HG02678 (cell line): ENCODE measurements around the gene HSPB9.

Source experiments
- ATAC-seq: cut with Tn5 transposase; IDR thresholded peaks from one replicate; pipeline ENCODE4 v1.9.1; 2021; ENCODE audit warnings: mild to moderate bottlenecking, moderate library complexity; ENCODE audit not compliant: unreplicated experiment

Gene HSPB9

DNA sequence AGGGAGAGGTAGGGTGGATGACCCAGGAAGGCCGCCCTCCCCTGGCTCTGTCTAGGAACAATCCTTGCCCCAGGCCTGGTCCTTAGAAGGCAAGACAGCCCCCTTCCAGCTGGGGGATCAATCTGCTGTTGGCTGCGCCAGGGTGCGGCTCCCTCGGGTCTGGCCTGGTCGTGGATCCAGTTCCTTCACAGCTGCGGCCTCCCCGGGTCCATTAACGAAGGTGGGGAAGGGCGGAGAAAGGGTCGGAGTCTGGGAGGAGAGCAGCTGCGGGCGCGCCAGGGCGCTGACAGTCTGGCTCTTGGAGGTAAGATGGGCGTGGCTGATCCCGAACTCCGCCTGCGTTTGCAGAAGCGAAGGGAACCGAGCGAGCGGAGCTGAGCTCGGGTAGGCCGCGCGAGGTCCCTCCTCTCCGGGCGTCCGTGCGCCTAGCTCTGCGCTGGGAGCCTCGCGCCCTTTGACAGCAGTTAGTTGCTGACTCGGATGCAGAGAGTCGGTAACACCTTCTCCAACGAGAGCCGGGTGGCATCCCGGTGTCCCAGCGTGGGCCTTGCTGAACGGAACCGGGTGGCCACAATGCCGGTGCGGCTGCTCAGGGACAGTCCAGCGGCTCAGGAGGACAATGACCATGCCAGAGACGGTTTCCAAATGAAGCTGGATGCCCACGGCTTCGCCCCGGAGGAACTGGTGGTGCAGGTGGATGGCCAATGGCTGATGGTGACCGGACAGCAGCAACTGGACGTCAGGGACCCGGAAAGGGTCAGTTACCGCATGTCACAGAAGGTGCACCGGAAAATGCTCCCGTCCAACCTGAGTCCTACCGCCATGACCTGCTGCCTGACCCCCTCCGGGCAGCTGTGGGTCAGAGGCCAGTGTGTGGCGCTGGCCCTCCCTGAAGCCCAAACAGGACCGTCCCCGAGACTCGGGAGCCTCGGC, at the start of gene HSPB9:
TSS of gene HSPB9 (plus strand) at position 434 of the 933 bp plus-strand sequence. CDS start at position 481, 47 bp downstream.
- ATAC-seq, result no peak

DNA sequence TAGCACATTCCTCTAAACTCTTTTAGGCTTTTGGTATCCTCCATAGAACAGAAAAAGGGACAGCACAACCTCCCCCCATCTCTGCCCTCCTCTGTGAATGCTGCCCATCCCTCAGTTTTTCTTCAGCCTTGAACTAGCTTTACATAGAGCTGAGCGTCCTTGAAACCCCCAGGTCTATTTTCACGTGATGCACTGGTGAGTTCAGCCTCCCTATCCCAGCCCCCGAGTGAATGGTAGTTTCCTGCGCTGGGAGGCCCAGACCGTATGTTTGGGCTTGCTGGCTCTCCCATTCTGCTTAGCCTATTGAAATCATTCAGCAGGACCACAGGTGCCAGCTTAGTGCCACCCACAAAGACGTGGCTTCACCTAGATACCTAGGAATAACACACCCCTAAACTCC, 46.8 kb upstream of the HSPB9 start:
- ATAC-seq, result no peak

- no peak for ATAC-seq
Measured at GRCh38 chr17:42076797-42077559, 45.6 kb upstream of the HSPB9 start.

- no peak for ATAC-seq
Measured at GRCh38 chr17:42077755-42078154, 44.8 kb upstream of the HSPB9 start.

- ATAC-seq, result no peak
Measured at GRCh38 chr17:42078396-42079043, 44.1 kb upstream of the HSPB9 start.

GRCh38 chr17:42079541-42079940, 43.1 kb upstream of the HSPB9 start:
- ATAC-seq, result no peak

- ATAC-seq, result no peak
Measured at GRCh38 chr17:42081516-42082129, 41.0 kb upstream of the HSPB9 start.

DNA sequence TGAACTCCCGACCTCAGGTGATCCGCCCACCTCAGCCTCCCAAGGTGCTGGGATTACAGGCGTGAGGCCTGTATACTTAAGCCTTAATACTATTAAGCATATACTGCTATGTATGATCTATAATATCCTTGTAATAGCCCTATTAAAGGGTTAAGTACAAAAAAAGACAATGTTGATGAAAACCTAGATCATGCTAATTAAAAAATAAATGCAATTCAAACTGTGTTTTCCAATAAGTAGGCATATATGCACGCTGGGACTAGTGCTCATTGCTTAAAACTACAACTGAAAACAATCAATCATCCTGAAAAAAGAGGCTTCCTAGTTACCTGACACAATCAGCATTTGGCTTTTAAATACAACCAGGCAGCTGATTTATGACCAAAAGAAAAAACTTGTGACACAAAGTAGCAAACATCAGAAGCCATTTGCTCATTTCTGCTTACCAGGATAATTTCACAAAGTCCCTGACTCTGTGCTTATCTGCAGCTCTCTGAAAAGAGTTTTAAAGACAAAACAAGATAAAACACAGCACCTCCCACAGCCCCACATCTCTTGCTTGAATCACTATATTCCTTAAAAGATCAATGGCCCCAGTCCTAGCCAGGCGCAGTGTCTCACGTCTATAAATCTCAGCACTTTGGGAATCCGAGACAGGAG, 35.4 kb upstream of the HSPB9 start:
- ATAC-seq, result no peak

GRCh38 chr17:42087736-42088705, 34.6 kb upstream of the HSPB9 start:
- ATAC-seq, result no peak

GRCh38 chr17:42088736-42089135, 33.9 kb upstream of the HSPB9 start:
- ATAC-seq, result no peak

GRCh38 chr17:42090964-42091790, 31.4 kb upstream of the HSPB9 start:
- no peak for ATAC-seq

DNA sequence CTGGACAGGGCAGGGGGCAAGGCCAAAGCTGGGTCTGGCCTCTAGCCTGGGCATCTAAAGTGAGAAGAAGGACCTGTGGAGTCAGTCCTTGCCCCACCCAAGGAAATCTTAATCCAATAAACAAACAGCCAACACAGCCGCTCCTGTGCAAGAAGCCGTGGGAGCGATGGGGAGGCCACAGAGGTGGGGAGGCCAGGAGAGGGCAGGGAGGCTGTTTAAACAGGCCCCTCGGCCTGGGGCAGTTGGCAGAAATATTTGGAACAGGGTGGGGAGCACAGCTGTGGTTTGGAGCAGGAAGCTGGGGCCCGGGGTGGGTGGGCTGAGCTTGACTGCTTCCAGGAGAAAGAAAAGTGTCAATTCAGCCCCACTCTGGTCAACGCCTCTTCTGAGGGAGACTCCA, 29.7 kb upstream of the HSPB9 start:
- ATAC-seq, result no peak

DNA sequence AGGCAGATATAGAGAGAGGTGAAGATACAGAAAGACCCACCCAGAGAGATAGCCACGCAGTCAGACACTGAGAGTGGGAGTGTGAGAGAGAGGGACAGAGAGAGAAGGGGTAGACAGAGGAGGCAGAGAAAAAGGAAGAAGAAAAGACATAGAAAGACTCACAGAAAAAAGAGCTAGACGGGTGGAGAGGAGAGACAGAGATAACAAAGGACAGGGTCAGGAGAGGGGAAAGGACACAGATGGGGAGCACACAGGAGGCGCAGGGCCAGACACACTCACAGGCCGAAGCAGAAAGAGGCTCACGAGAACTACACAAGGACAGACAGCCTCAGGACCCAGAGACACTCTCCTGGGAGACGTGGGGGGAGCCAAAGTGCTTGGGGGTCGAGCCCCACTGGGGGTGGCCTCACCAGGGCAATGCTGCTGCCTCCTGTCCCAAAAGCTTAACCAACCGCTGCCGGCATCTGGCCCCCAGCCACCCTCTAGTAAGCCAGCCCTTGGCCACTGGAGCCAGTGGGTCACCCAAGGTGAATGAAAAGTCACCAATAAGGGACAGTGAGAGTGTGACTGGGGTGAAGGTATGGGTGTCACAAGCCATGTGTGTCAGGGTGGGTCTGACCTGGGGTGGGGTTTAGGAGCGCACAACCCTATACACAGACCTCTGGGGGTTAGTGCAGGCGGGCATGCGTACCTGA, 28.1 kb upstream of the HSPB9 start:
- ATAC-seq, result no peak

DNA sequence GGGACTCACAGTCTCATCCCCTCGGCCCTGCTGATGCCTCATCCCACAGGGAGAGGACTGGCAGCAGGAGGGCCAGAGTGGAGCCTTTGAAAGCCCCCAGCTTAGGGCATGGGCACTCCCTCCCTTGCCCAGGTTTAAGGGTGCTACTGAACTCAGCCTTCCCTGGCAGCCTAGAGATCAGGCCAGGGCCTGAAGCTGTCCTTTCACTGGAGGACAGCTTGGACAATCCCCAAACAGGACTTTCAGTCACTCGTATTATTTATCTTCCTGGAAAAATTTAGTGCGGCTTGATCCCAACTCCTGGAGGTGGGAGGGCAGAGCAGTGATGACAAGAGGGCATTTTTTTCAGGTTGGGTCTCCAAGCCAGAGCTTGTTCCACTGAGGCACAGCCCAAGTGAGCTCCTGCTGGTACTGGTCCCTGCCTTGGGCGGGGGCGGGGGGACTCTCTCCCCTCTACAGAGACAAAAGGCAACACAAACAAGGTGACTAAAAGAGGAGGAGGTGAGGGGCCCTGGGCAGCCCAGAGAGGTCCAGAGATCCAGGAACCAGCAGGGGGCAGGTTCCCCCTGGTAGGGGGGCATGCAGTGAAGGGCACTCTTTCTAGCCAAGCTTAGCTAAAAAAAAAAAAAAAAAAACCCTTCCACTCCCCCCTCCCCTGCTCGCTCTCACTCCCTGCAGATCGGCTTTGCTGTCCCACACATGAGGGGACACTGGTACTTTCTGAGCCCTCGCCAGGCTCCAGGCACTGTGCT, 26.1 kb upstream of the HSPB9 start:
- ATAC-seq, result no peak

DNA sequence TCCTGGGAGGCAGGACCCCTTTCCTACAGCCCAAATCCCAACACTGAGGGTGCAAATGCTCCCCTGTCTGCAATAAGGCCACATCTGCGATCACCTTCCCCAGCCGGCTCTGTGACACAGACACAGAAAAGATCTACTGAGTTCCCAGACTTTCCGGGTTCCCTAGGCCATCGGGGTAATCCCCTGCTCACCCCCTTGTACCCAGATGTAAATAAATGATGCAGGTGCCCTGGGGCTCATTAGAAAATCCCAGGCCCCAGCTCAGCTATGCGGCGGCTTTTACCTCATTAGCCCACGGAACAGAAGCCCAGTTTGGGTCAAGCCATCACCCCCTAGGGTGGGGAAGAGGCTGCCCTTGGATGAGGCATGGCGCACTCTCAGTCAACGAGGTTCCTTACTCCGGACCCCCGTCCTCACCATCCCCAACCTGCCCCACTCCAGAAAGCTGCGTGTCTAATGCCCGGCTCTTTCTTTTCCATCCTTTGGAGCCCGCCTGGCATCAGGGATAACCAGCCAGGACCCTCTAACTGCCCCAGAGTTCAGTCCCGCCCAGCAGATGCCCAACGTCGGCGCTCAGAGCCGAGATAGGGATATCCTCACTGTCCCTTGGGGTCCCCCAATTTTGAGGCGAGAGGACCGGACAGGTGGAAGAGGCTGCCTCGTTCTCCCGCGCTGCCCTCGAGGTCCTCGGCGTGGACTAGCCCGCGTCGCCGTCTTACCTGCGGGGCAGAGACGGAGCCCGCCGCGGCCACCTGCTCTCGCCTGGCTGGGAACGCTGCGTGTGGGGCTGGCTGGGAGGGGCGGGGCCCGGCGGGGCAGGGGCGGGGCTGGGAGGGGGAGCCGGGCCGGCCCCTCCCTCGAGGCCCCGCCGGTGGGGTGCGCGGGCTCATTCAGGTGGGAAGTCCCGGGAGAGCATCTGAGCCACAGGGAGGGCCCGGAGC, 24.6 kb upstream of the HSPB9 start, which contains the start of gene ZNF385C:
TSS of gene ZNF385C (minus strand) at position 783 of the 941 bp plus-strand sequence. CDS start 35,417 bp downstream, outside the sequence.
- ATAC-seq, result no peak
